ENCODE measurements around the gene TMEM259. TPM values are rescaled to one million over a fixed set of nuclear protein-coding genes. Genes with fewer than 3 reads are reported as not detected.

TMEM259 gene
- total and polyA plus RNA-seq, 9 of the 15 experiments (the other 6 are each of a cell fraction or from before 2014, with no cell fraction given): 0.52 to 231 (median 63.6) TPM

GRCh38 chr19:1019980-1020867 is 699 bp downstream of the TMEM259 start:
- H3K4me3 ChIP-seq: peak overlapping the region; percentile 94
- peaks cover 27 to 76% of the 10 kb centered on the region in 2 experiments for H3K4me1 ChIP-seq (replicated peaks in 1 of 2; ENCODE audit: control insufficient read depth in 2 of 2, insufficient read depth in 2 of 2, low read length in 2 of 2)
- H3K27me3 ChIP-seq (ENCODE audit: control insufficient read depth in 2 of 2, insufficient read depth in 2 of 2, low read length in 2 of 2): no peaks in the 10 kb centered on the region
- H3K9me1 ChIP-seq (ENCODE audit: control insufficient read depth, insufficient read depth, low read length): peaks cover 16% of the 10 kb centered on the region
- ChIA-PET CTCF (ENCODE audit: low intra/inter-chr PET ratio) (interaction anchor here (0.6 kb wide), 1 partner anchor 476 kb away, joined by 3 read pairs; no protein-coding TSS in a partner anchor), POLR2A (interaction anchor here (0.7 to 1.9 kb wide), 5 partner anchors 10 to 249 kb away, joined by 4 to 14 read pairs (median 6); partner anchors contain the start of genes CIRBP and WDR18)
- in situ Hi-C loops (cut with MboI): no loop called here
- H3K9ac ChIP-seq (ENCODE audit: insufficient read depth in 1 of 2, low read depth in 2 of 2, low read length in 2 of 2): peak overlapping the region; percentile 88 to 99
- H2AFZ ChIP-seq (ENCODE audit: low read depth, low read length): peak overlapping the region; percentile 54; the same call in 1 of the 2 replicates
- intact Hi-C loops (cut with micrococcal nuclease): loop anchor here (2.0 kb wide), 2 partner anchors 21 to 83 kb away; partner anchors contain the start of genes ABCA7 and GPX4
- FAIRE-seq (peak; percentile 6), DNase-seq (ENCODE audit: extremely low read depth in 1 of 4, low spot score in 3 of 4) (peak in 3 of 4 experiments; percentile 55 to 71 (median 67)), ATAC-seq (no peak)
- peak overlapping the region; percentile 100 for H3K27ac ChIP-seq (ENCODE audit: extremely low read depth, low read depth, low read length)
- BruUV-seq (replicated peaks): no TSS peak
- peaks cover 50% of the 10 kb centered on the region for H4K20me1 ChIP-seq (replicated peaks; ENCODE audit: control insufficient read depth, insufficient read depth, low read length)
- peak overlapping the region; percentile 88 for H3K4me2 ChIP-seq (ENCODE audit: insufficient read depth, low read length)
- under 1% methylated on average over 41 of the region's 60 CpGs for WGBS (ENCODE audit: insufficient coverage, low coverage, missing lambda C conversion rate)
- H3K9me3 ChIP-seq (replicated peaks; ENCODE audit: control insufficient read depth, insufficient read depth, low read depth, low read length): no peaks in the 10 kb centered on the region
- H3K36me3 ChIP-seq (ENCODE audit: control insufficient read depth, insufficient read depth, low read length): peaks cover 44% of the 10 kb centered on the region; the same call in 2 of the 3 replicates
- H3K79me2 ChIP-seq (ENCODE audit: control insufficient read depth, insufficient read depth, low read length): peaks cover 59% of the 10 kb centered on the region
- no peak for TF ChIP-seq CCNT2 (IDR thresholded peaks at IDR 0.05; ENCODE audit: borderline replicate concordance, extremely low read depth, insufficient read length, low read depth, low read length)
- peak; percentile 47; the same call in 1 of the 2 replicates for TF ChIP-seq TOE1 (IDR thresholded peaks at IDR 0.05; ENCODE audit: borderline replicate concordance)
- TF ChIP-seq TOE1 (CRISPR knock-in tag; IDR thresholded peaks at IDR 0.05; ENCODE audit: borderline replicate concordance, low read depth): no peak
- no peak for TF ChIP-seq FIP1L1 (IDR thresholded peaks at IDR 0.05; ENCODE audit: low read depth, low read length, poor library complexity, severe bottlenecking)
- no peak for TF ChIP-seq JUNB (CRISPR knock-in tag; conservative IDR thresholded peaks at IDR 0.05)
- TF ChIP-seq SRF (CRISPR knock-in tag; IDR thresholded peaks at IDR 0.05): no peak
- no peak for TF ChIP-seq MIER1 (IDR thresholded peaks at IDR 0.05; ENCODE audit: low read depth)
- 0 out of 2 replicates have a peak, but pooled peaks have one; percentile 6 for TF ChIP-seq MTA2 (IDR thresholded peaks at IDR 0.05; ENCODE audit: low read depth)
- TF ChIP-seq NCOR1 (IDR thresholded peaks at IDR 0.05): peak; percentile 42; the same call in 1 of the 2 replicates
- TF ChIP-seq HNRNPUL1 (IDR thresholded peaks at IDR 0.05; ENCODE audit: low read length): no peak
- TF ChIP-seq FOXP4 (CRISPR knock-in tag; IDR thresholded peaks at IDR 0.05; ENCODE audit: borderline replicate concordance): peak; percentile 47; the same call in 1 of the 2 replicates
- TF ChIP-seq CBX2 (IDR thresholded peaks at IDR 0.05; ENCODE audit: insufficient read depth, low read length, poor library complexity, severe bottlenecking): no peak
- no peak for TF ChIP-seq ZNF76 (CRISPR knock-in tag; IDR thresholded peaks at IDR 0.05; ENCODE audit: borderline replicate concordance)
- no peak for TF ChIP-seq SAFB2 (IDR thresholded peaks at IDR 0.05; ENCODE audit: borderline replicate concordance, low read depth, low read length, severe bottlenecking)
- TF ChIP-seq HCFC1 (IDR thresholded peaks at IDR 0.05; ENCODE audit: low read depth, low read length): no peak
- no peak for TF ChIP-seq STAG1 (CRISPR knock-in tag; IDR thresholded peaks at IDR 0.05; ENCODE audit: borderline replicate concordance)
- TF ChIP-seq SMC3 (conservative IDR thresholded peaks at IDR 0.05; ENCODE audit: insufficient read depth, low read depth, low read length): no peak
- TF ChIP-seq MAFG (tag; conservative IDR thresholded peaks at IDR 0.05): no peak
